HepG2 (cell line): Measurements from ENCODE around the gene C15orf62. TPM values are rescaled to one million over a fixed set of nuclear protein-coding genes. Genes with fewer than 3 reads are reported as not detected.

ENCODE experiments used
- ATAC-seq: fragments of 200-7000 bp; cut with Tn5 transposase; 3 replicates; pipeline ENCODE4 v1.9.1; 2020; ENCODE audit warnings: mild to moderate bottlenecking, moderate library complexity
- BruUV-seq: library from RNA; stranded (reverse); fragments of 400-500 nt; replicated peaks from 2 replicates; lab custom pipeline; 2021; lab: Mats Ljungman, UMichigan
- CTCF ChIA-PET: fragments of 300-600 bp; formaldehyde crosslinking; extraction: SDS; loops from one replicate; lab custom pipeline; 2021; ENCODE audit warnings: low total read pairs, inconsistent platforms, low intra/inter-chr PET ratio; lab: Yijun Ruan, JAX
- POLR2A ChIA-PET: fragments of 350-600 bp; sonication (Branson Sonifier 250); formaldehyde crosslinking; loops from one replicate; lab custom pipeline; 2020; ENCODE audit warnings: antibody characterized with exemption, inconsistent platforms; lab: Yijun Ruan, JAX
- DNase-seq: peaks from one replicate; pipeline ENCODE4 v3.0.0-alpha.2; 2015; ENCODE audit warnings: low spot score
- FAIRE-seq: peaks from 3 replicates; lab custom pipeline; 2011; peaks lifted over from hg19 to GRCh38; lab: Jason Lieb, UNC
- H2AFZ ChIP-seq: one replicate; pipeline ENCODE4 v1.6.1; 2011; ENCODE audit warnings: low read length, inconsistent platforms
- H3K27ac ChIP-seq: fragments of 300-600 bp; 3 replicates; pipeline ENCODE4 v1.8.0; 2011; ENCODE audit warnings: mixed run types, mild to moderate bottlenecking, mixed read lengths, low read length, inconsistent platforms; ENCODE audit not compliant: insufficient read depth; ENCODE audit errors: extremely low read length
- H3K27me3 ChIP-seq, 2 experiments: fragments of 200-600 bp in 1 of 2; 2 replicates in 1 of 2; 3 replicates in 1 of 2; pipeline versions ENCODE4 v1.6.0 to v1.8.0; 2011; ENCODE audit warnings: low read length in 2 of 2, mild to moderate bottlenecking in 2 of 2, moderate library complexity in 2 of 2, inconsistent platforms in 1 of 2; ENCODE audit not compliant: insufficient read depth in 2 of 2, control insufficient read depth in 1 of 2
- H3K36me3 ChIP-seq, 2 experiments: fragments of 200-600 bp in 1 of 2; replicated peaks in 1 of 2; 2 replicates in 1 of 2; 3 replicates in 1 of 2; pipeline versions ENCODE4 v1.5.1 to v1.8.0; 2011; ENCODE audit warnings: low read length in 2 of 2, inconsistent platforms in 1 of 2; ENCODE audit not compliant: insufficient read depth in 2 of 2, control insufficient read depth in 1 of 2
- H3K4me1 ChIP-seq: 2 replicates; pipeline ENCODE4 v1.5.1; 2012; ENCODE audit warnings: low read length, inconsistent platforms; ENCODE audit not compliant: insufficient read depth
- H3K4me2 ChIP-seq: 2 replicates; pipeline ENCODE4 v1.6.0; 2011; ENCODE audit warnings: low read depth, low read length, inconsistent platforms
- H3K4me3 ChIP-seq, 3 experiments: fragments of 200-600 bp in 1 of 3; sonication (generic), shearing (Covaris generic) in 1 of 3; replicated peaks in 1 of 3; 2 replicates each; pipeline ENCODE4 v1.5.1; 2011 to 2016; ENCODE audit warnings: low read length in 3 of 3, inconsistent platforms in 2 of 3, low read depth in 2 of 3, mild to moderate bottlenecking in 2 of 3, control low read depth in 1 of 3, mixed read lengths in 1 of 3; ENCODE audit not compliant: insufficient read depth in 1 of 3
- H3K79me2 ChIP-seq: one replicate; pipeline ENCODE4 v1.6.1; 2011; ENCODE audit warnings: low read length, inconsistent platforms; ENCODE audit not compliant: insufficient read depth
- H3K9ac ChIP-seq: 2 replicates; pipeline ENCODE4 v1.6.0; 2011; ENCODE audit warnings: mild to moderate bottlenecking, low read depth, low read length, inconsistent platforms; ENCODE audit not compliant: insufficient read depth
- H3K9me3 ChIP-seq: 2 replicates; pipeline ENCODE4 v1.5.1; 2012; ENCODE audit warnings: mild to moderate bottlenecking, low read length
- H4K20me1 ChIP-seq: 2 replicates; pipeline ENCODE4 v1.6.0; 2011; ENCODE audit warnings: inconsistent platforms, mild to moderate bottlenecking, low read length, moderate library complexity; ENCODE audit not compliant: insufficient read depth
- HOXA3 ChIP-seq: sonication (generic); formaldehyde crosslinking; IDR thresholded peaks from 2 replicates; pipeline ENCODE4 v1.5.0; 2020; ENCODE audit warnings: missing genetic modification reagents
- IRF2 ChIP-seq: IDR thresholded peaks from 2 replicates; pipeline ENCODE4 v1.6.1; 2018; ENCODE audit warnings: missing genetic modification reagents, missing compliant biosample characterization
- RARA ChIP-seq: IDR thresholded peaks from 2 replicates; pipeline ENCODE4 v1.6.1; 2016; ENCODE audit warnings: missing genetic modification reagents, missing compliant biosample characterization
- SP1 ChIP-seq, 2 experiments: fragments of 450-650 bp in 1 of 2; sonication (generic) in 1 of 2; formaldehyde crosslinking in 1 of 2; IDR thresholded peaks; 2 replicates each; pipeline versions ENCODE4 v1.4.0 to v1.6.1; 2016 to 2020; ENCODE audit warnings: missing genetic modification reagents in 1 of 2
- SP140L ChIP-seq: sonication (generic); formaldehyde crosslinking; IDR thresholded peaks from 2 replicates; pipeline ENCODE4 v1.4.0; 2020; ENCODE audit warnings: missing genetic modification reagents, borderline replicate concordance
- TGIF2 ChIP-seq: IDR thresholded peaks from 2 replicates; pipeline ENCODE4 v1.6.1; 2016; ENCODE audit warnings: control low read depth, missing compliant biosample characterization
- ZC3H13 ChIP-seq: sonication (generic); formaldehyde crosslinking; IDR thresholded peaks from 2 replicates; pipeline ENCODE4 v1.8.1; 2023; ENCODE audit warnings: mild to moderate bottlenecking, missing genetic modification reagents, moderate library complexity
- ZFP36 ChIP-seq: fragments of 150-350 bp; IDR thresholded peaks from 2 replicates; pipeline ENCODE4 v1.6.1; 2018; ENCODE audit warnings: borderline replicate concordance, low read length, low read depth; ENCODE audit not compliant: partially characterized antibody
- ZFX ChIP-seq: sonication (generic); formaldehyde crosslinking; IDR thresholded peaks from 2 replicates; pipeline ENCODE4 v1.4.0; 2020; ENCODE audit warnings: mild to moderate bottlenecking, low read depth, missing genetic modification reagents, moderate library complexity
- ZNF34 ChIP-seq: sonication (generic); formaldehyde crosslinking; IDR thresholded peaks from 2 replicates; pipeline ENCODE4 v1.4.0; 2020; ENCODE audit warnings: mild to moderate bottlenecking, missing genetic modification reagents, borderline replicate concordance
- ZNF564 ChIP-seq: sonication (generic); formaldehyde crosslinking; IDR thresholded peaks from 2 replicates; pipeline ENCODE4 v1.8.1; 2023; ENCODE audit warnings: mild to moderate bottlenecking, missing genetic modification reagents
- ZNF761 ChIP-seq: sonication (generic); formaldehyde crosslinking; conservative IDR thresholded peaks from 2 replicates; pipeline ENCODE4 v1.4.0; 2020; ENCODE audit warnings: mild to moderate bottlenecking, missing genetic modification reagents
- WGBS: methylation state at CpG from one replicate; pipeline ENCODE4 v1.1.6; 2017; ENCODE audit warnings: low lambda C conversion rate; 5-methylcytosine and 5-hydroxymethylcytosine counted together
- in situ Hi-C: cut with HindIII; loops from 2 replicates; pipeline ENCODE4 v1.10.0; 2017; ENCODE audit warnings: low pct_unique_long_range_greater_than_20kb; ENCODE audit not compliant: extremely low pct_ligation_motif_present
- intact Hi-C: fragments of 100-400 bp; cut with micrococcal nuclease; formaldehyde crosslinking; loops from one replicate; pipeline ENCODE4 v1.10.0; 2022; ENCODE audit not compliant: unreplicated experiment
- polyA plus RNA-seq, 8 experiments: library from polyadenylated mRNA; depleted of rRNA in 3 of 8; stranded (reverse) in 7 of 8; unstranded in 1 of 8; fragments of >200 nt; fragmentation: Illumina TruSeq in 4 of 8; extraction: Trizol in 4 of 8; gene quantifications; 2 replicates each; pipeline versions ENCODE4 v1.2.1 to v1.2.3, GENCODE V29; 2011 to 2016; ENCODE audit warnings: low read depth in 4 of 8, missing spikeins in 1 of 8, mixed read lengths in 1 of 8; ENCODE audit not compliant: insufficient read depth in 1 of 8
- total RNA-seq, 5 experiments: library from RNA; depleted of rRNA; stranded (reverse); fragments of >200 nt; fragmentation: Illumina TruSeq; extraction: Trizol; gene quantifications; 2 replicates each; pipeline ENCODE4 v1.2.3, GENCODE V29; 2016; ENCODE audit warnings: low read depth in 1 of 5
- TF ChIP-seq, protein P1 (sequence below): sonication (generic); formaldehyde crosslinking; IDR thresholded peaks from 2 replicates; pipeline ENCODE4 v1.5.0; 2020; ENCODE audit warnings: mild to moderate bottlenecking, missing genetic modification reagents
- TF ChIP-seq, protein P2 (sequence below): sonication (generic); formaldehyde crosslinking; IDR thresholded peaks from 2 replicates; pipeline ENCODE4 v1.5.1; 2020; ENCODE audit warnings: missing genetic modification reagents, mild to moderate bottlenecking, borderline replicate concordance

The C15orf62 gene
- total and polyA plus RNA-seq, 2 of the 13 experiments (the other 11 are each of a cell fraction or from before 2014, with no cell fraction given) = 0.51 to 1.1 TPM

DNA sequence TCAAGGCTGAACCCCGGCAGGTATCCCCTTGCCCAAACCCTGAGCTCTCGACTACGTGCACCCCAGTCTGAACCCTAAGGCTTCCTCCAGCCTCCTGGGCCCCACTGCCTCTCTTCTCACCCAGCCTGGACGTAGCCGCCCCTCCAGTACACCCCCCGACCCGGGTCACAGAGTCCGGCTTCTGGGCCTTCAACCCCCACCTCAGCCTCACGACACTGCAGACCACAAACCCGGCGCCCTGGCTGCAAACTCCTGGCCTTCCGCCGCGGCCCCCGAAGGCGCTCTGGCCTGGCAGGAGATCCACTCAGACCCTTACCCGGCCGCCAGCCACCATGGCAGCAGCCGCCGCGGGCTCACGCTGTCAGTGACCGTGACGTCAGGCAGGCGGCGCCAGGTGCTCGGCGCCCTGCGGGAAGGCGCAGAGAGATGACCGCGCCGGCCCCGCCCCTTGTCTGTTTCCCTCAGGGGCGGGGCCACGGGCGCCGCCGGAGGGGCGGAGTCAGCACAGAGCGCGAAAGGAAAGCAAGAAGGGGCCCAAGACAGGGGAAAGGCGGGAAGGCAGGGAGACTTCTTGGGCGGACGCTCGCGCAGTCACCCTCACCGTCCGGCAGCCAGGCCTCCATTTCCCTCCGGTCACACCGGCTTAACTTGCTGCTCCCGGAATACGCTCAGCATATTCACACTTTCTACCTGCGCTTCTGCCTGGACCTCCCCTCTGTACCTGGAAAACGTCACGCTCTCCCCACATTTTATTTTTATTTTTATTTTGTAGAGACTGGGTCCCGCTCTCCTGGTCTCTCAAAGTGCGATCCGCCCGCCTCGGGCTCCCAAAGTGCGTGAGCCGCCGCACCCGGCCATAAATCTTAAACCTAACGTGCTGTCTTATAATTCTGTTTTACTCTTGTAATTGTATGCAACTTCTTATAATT is 14.6 kb upstream of the C15orf62 start, which contains the start of gene RMDN3:
Gene RMDN3 (minus strand): TSS at position 372 of the 929 bp plus-strand sequence. CDS start 471 bp downstream, outside the sequence.
- Histone ChIP-seq H3K9ac (peak within 1 kb of the TSS; percentile 87), H2AFZ (no peak within 1 kb of the TSS), H3K4me3 (peak within 1 kb of the TSS; percentile 83 to 98 (median 89)), H3K4me2 (peak within 1 kb of the TSS; percentile 84), H3K36me3 (peaks cover 8 to 19% of the 10 kb centered on the region in 2 experiments), H3K4me1 (peaks cover 54% of the 10 kb centered on the region), H3K79me2 (peaks cover 30% of the 10 kb centered on the region), H3K27me3 (no peaks in the 10 kb centered on the region), H4K20me1 (no peaks in the 10 kb centered on the region), H3K27ac (peak within 1 kb of the TSS; percentile 84), H3K9me3 (no peaks in the 10 kb centered on the region)
- ATAC-seq = peak; percentile 87
- BruUV-seq = TSS peak; percentile 100
- in situ Hi-C loops (no loop called here), intact Hi-C loops (loop anchor here (10.0 kb wide), 1 partner anchor 160 kb away; the partner anchor contains the start of gene KNL1)
- 37% methylated on average over 17 of the region's 66 CpGs for WGBS
- no peak for FAIRE-seq
- ChIA-PET POLR2A (no interaction called here), CTCF (no interaction called here)
- peak; percentile 77 for DNase-seq
- TF ChIP-seq SP1 (IDR thresholded peaks at IDR 0.05) = no peak
- peak; percentile 97 for TF ChIP-seq SP1 (CRISPR knock-in tag; IDR thresholded peaks at IDR 0.05)
- TF ChIP-seq IRF2 = peak; percentile 69; the same call in 1 of the 2 replicates
- TF ChIP-seq ZNF761 (CRISPR knock-in tag) = peak; percentile 82; the same call in 1 of the 2 replicates
- TF ChIP-seq RARA = no peak
- TF ChIP-seq ZNF564 = no peak
- no peak for TF ChIP-seq SP140L (CRISPR knock-in tag)
- TF ChIP-seq HOXA3 (CRISPR knock-in tag) = peak; percentile 98
- TF ChIP-seq, protein P1, sequence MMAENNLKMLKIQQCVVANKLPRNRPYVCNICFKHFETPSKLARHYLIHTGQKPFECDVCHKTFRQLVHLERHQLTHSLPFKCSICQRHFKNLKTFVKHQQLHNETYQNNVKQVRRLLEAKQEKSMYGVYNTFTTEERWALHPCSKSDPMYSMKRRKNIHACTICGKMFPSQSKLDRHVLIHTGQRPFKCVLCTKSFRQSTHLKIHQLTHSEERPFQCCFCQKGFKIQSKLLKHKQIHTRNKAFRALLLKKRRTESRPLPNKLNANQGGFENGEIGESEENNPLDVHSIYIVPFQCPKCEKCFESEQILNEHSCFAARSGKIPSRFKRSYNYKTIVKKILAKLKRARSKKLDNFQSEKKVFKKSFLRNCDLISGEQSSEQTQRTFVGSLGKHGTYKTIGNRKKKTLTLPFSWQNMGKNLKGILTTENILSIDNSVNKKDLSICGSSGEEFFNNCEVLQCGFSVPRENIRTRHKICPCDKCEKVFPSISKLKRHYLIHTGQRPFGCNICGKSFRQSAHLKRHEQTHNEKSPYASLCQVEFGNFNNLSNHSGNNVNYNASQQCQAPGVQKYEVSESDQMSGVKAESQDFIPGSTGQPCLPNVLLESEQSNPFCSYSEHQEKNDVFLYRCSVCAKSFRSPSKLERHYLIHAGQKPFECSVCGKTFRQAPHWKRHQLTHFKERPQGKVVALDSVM (CRISPR knock-in tag) = no peak; the same call in 1 of the 2 replicates
- TF ChIP-seq TGIF2 (CRISPR knock-in tag) = peak; percentile 87; the same call in 1 of the 2 replicates
- peak; percentile 91 for TF ChIP-seq ZFX
- no peak for TF ChIP-seq ZFP36
- peak; percentile 78; the same call in 1 of the 2 replicates for TF ChIP-seq ZNF34 (CRISPR knock-in tag)
- TF ChIP-seq, protein P2, sequence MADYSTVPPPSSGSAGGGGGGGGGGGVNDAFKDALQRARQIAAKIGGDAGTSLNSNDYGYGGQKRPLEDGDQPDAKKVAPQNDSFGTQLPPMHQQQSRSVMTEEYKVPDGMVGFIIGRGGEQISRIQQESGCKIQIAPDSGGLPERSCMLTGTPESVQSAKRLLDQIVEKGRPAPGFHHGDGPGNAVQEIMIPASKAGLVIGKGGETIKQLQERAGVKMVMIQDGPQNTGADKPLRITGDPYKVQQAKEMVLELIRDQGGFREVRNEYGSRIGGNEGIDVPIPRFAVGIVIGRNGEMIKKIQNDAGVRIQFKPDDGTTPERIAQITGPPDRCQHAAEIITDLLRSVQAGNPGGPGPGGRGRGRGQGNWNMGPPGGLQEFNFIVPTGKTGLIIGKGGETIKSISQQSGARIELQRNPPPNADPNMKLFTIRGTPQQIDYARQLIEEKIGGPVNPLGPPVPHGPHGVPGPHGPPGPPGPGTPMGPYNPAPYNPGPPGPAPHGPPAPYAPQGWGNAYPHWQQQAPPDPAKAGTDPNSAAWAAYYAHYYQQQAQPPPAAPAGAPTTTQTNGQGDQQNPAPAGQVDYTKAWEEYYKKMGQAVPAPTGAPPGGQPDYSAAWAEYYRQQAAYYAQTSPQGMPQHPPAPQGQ (CRISPR knock-in tag) = no peak
- TF ChIP-seq ZC3H13 (CRISPR knock-in tag) = peak; percentile 43; the same call in 1 of the 2 replicates
